ENCODE measurements around the gene NOL6. TPM values are rescaled to one million over a fixed set of nuclear protein-coding genes. Genes with fewer than 3 reads are reported as not detected.
"Not testable (repeated sequence)": the region's sequence is repeated elsewhere in the genome, so short reads cannot be mapped to it uniquely, and the experiment has no call there.

NOL6 gene
- polyA plus RNA-seq, 1 experiment = 39.4 TPM

GRCh38 chr9:33459115-33459514 lies 14.6 kb downstream of the NOL6 start:
- POLR2A ChIA-PET = no interaction called here
- TF ChIP-seq, protein P1, sequence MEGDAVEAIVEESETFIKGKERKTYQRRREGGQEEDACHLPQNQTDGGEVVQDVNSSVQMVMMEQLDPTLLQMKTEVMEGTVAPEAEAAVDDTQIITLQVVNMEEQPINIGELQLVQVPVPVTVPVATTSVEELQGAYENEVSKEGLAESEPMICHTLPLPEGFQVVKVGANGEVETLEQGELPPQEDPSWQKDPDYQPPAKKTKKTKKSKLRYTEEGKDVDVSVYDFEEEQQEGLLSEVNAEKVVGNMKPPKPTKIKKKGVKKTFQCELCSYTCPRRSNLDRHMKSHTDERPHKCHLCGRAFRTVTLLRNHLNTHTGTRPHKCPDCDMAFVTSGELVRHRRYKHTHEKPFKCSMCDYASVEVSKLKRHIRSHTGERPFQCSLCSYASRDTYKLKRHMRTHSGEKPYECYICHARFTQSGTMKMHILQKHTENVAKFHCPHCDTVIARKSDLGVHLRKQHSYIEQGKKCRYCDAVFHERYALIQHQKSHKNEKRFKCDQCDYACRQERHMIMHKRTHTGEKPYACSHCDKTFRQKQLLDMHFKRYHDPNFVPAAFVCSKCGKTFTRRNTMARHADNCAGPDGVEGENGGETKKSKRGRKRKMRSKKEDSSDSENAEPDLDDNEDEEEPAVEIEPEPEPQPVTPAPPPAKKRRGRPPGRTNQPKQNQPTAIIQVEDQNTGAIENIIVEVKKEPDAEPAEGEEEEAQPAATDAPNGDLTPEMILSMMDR (IDR thresholded peaks at IDR 0.05; ENCODE audit: insufficient read depth, low read depth, low read length) = no peak

GRCh38 chr9:33458444-33458843 lies 15.3 kb downstream of the NOL6 start:
- TF ChIP-seq, protein P1 (IDR thresholded peaks at IDR 0.05; ENCODE audit: insufficient read depth, low read depth, low read length) = no peak
- no peaks in the 10 kb centered on the region for H3K27me3 ChIP-seq (ENCODE audit: control insufficient read depth, insufficient read depth, low read length)
- H3K4me3 ChIP-seq (ENCODE audit: low read depth, low read length) = no peak overlapping the region
- POLR2A ChIA-PET = no interaction called here
- peaks cover 19% of the 10 kb centered on the region for H3K36me3 ChIP-seq (ENCODE audit: control insufficient read depth, insufficient read depth, low read length)
- no peak for DNase-seq (ENCODE audit: low read depth)
- CTCF ChIA-PET = interaction anchor here (1.0 to 2.1 kb wide), 5 partner anchors 8 to 1089 kb away, joined by 3 to 7 read pairs (median 5); no protein-coding TSS in a partner anchor

More at GRCh38 chr9:33459115-33459514, 14.6 kb downstream of the NOL6 start:
- DNase-seq (ENCODE audit: low read depth) = no peak
- no peak overlapping the region for H3K4me3 ChIP-seq (ENCODE audit: low read depth, low read length)
- H3K27me3 ChIP-seq (ENCODE audit: control insufficient read depth, insufficient read depth, low read length) = no peaks in the 10 kb centered on the region
- CTCF ChIA-PET = interaction anchor here (1.0 to 1.6 kb wide), 2 partner anchors 29 to 1089 kb away, joined by 3 to 7 read pairs; no protein-coding TSS in a partner anchor
- peaks cover 26% of the 10 kb centered on the region for H3K36me3 ChIP-seq (ENCODE audit: control insufficient read depth, insufficient read depth, low read length)

- no peaks in the 10 kb centered on the region for H3K27me3 ChIP-seq (ENCODE audit: control insufficient read depth, insufficient read depth, low read length)
- H3K36me3 ChIP-seq (ENCODE audit: control insufficient read depth, insufficient read depth, low read length) = peaks cover 2% of the 10 kb centered on the region
- CTCF ChIA-PET = interaction anchor here (1.6 kb wide), 1 partner anchor 10 kb away, joined by 6 read pairs; no protein-coding TSS in a partner anchor
- no peak for DNase-seq (ENCODE audit: low read depth)
- H3K4me3 ChIP-seq (ENCODE audit: low read depth, low read length) = no peak overlapping the region
- POLR2A ChIA-PET = interaction anchor here (0.6 kb wide), 2 partner anchors 8 to 39 kb away, joined by 6 to 7 read pairs; no protein-coding TSS in a partner anchor
- TF ChIP-seq, protein P1 (IDR thresholded peaks at IDR 0.05; ENCODE audit: insufficient read depth, low read depth, low read length) = no peak
Measured at GRCh38 chr9:33455945-33456344, 17.8 kb downstream of the NOL6 start.

DNA sequence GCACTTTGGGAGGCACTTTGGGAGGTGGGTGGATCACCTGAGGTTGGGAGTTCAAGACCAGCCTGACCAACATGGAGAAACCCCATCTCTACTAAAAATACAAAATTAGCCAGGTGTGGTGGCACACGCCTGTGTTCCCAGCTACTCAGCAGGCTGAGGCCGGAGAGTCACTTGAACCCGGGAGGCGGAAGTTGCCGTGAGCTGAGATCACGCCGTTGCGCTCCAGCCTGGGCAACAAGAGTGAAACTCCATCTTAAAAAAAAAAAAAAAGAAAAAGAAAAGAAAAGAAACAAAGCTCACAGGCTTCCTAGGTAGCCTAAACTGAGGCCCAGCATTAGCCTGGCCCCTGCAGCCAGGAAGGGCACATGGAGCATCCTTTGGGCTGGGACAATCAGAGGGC lies 18.3 kb downstream of the NOL6 start:
- CTCF ChIA-PET = interaction anchor here (1.6 kb wide), 1 partner anchor 11 kb away, joined by 6 read pairs; no protein-coding TSS in a partner anchor
- H3K36me3 ChIP-seq (ENCODE audit: control insufficient read depth, insufficient read depth, low read length); H3K27me3 ChIP-seq (ENCODE audit: control insufficient read depth, insufficient read depth, low read length); H3K4me3 ChIP-seq (ENCODE audit: low read depth, low read length); DNase-seq (ENCODE audit: low read depth): not testable (repeated sequence)
- POLR2A ChIA-PET = interaction anchor here (0.6 kb wide), 2 partner anchors 9 to 39 kb away, joined by 6 to 7 read pairs; no protein-coding TSS in a partner anchor

DNA sequence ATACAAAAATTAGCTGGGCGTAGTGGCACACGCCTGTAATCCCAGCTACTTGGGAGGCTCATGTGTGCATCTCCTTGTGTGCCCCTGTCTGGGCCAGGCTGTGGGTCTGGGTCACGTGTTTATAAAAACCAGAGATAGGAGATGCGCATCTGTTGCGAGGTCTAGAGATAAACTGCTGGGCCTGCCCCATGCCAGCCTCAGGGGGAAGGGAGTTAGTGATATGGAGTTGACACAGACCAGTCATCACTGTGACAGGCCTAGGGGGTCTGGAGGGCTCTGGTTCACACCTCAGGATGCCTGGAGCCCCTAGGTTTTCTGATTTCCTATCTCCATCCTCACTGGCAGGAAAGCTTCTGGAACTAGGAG lies 19.1 kb downstream of the NOL6 start:
- CTCF ChIA-PET = interaction anchor here (1.4 to 6.4 kb wide), 5 partner anchors 9 to 168 kb away, joined by 5 to 70 read pairs (median 39); partner anchors contain the start of gene NOL6
- POLR2A ChIA-PET; H3K27me3 ChIP-seq (ENCODE audit: control insufficient read depth, insufficient read depth, low read length); H3K4me3 ChIP-seq (ENCODE audit: low read depth, low read length); H3K36me3 ChIP-seq (ENCODE audit: control insufficient read depth, insufficient read depth, low read length); DNase-seq (ENCODE audit: low read depth): not testable (repeated sequence)

- CTCF ChIA-PET = interaction anchor here (1.4 to 6.4 kb wide), 8 partner anchors 10 to 167 kb away, joined by 3 to 70 read pairs (median 19); partner anchors contain the start of gene NOL6
- POLR2A ChIA-PET = interaction anchor here (0.7 kb wide), 1 partner anchor 164 kb away, joined by 4 read pairs; the partner anchor contains the start of gene NFX1
- H3K27me3 ChIP-seq (ENCODE audit: control insufficient read depth, insufficient read depth, low read length) = no peaks in the 10 kb centered on the region
- no peak for DNase-seq (ENCODE audit: low read depth)
- no peak overlapping the region for H3K4me3 ChIP-seq (ENCODE audit: low read depth, low read length)
- no peaks in the 10 kb centered on the region for H3K36me3 ChIP-seq (ENCODE audit: control insufficient read depth, insufficient read depth, low read length)
- TF ChIP-seq, protein P1 (IDR thresholded peaks at IDR 0.05; ENCODE audit: insufficient read depth, low read depth, low read length) = no peak
Measured at GRCh38 chr9:33453999-33454660, 19.6 kb downstream of the NOL6 start.

Data from BJ (cell line).